A673 (cell line): ENCODE results near the gene NEDD4L.

Experiments
- CTCF ChIP-seq: fragments of 300-800, 200-600 bp; sonication (generic); conservative IDR thresholded peaks from 2 replicates; pipeline ENCODE4 v1.5.1; 2017; ENCODE audit warnings: low read depth, mild to moderate bottlenecking, antibody characterized with exemption, low read length, moderate library complexity, mixed read lengths
- EZH2 ChIP-seq: fragments of 200-600 bp; sonication (generic); IDR thresholded peaks from 2 replicates; pipeline ENCODE4 v1.6.1; 2017; ENCODE audit warnings: borderline replicate concordance, low read depth, mild to moderate bottlenecking, mixed read lengths, antibody characterized with exemption, low read length; ENCODE audit not compliant: poor library complexity, severe bottlenecking

GRCh38 chr18:58044370-58045241 is 580 bp downstream of the NEDD4L start:
- TF ChIP-seq CTCF = no peak
- no peak for TF ChIP-seq EZH2
